Activated T-cell treated with anti-CD3 and anti-CD28 coated beads, Interleukin-2, amount 50 U/mL, for 24 hours (primary cell): ENCODE measurements around the gene NFIB.

Experiments
- DNase-seq: peaks from one replicate; pipeline ENCODE4 v3.0.0-alpha.2; 2020
- H3K27ac Mint-ChIP-seq: 2 replicates; pipeline ENCODE4 v1.8.0; 2020; ENCODE audit warnings: mild to moderate bottlenecking, mixed read lengths
- H3K27me3 Mint-ChIP-seq: 2 replicates; pipeline ENCODE4 v1.8.0; 2020; ENCODE audit warnings: mixed read lengths
- H3K36me3 Mint-ChIP-seq: 2 replicates; pipeline ENCODE4 v1.8.0; 2020; ENCODE audit warnings: low read depth, mixed read lengths
- H3K4me1 Mint-ChIP-seq: 2 replicates; pipeline ENCODE4 v1.8.0; 2020; ENCODE audit warnings: low read depth, mixed read lengths
- H3K4me3 Mint-ChIP-seq: 2 replicates; pipeline ENCODE4 v1.8.0; 2020; ENCODE audit warnings: mild to moderate bottlenecking, moderate library complexity, mixed read lengths
- H3K9me3 Mint-ChIP-seq: 2 replicates; pipeline ENCODE4 v1.8.0; 2020; ENCODE audit warnings: mixed read lengths

The NFIB gene

GRCh38 chr9:14086495-14086894 lies 227.4 kb downstream of the NFIB start:
- Mint-ChIP-seq H3K9me3 (no peaks in the 10 kb centered on the region), H3K27me3 (no peaks in the 10 kb centered on the region), H3K36me3 (no peaks in the 10 kb centered on the region), H3K4me3 (no peak overlapping the region), H3K4me1 (no peaks in the 10 kb centered on the region), H3K27ac (no peak overlapping the region)
- DNase-seq: no peak

- no peak for DNase-seq
- Mint-ChIP-seq H3K27ac (no peak overlapping the region), H3K4me1 (no peaks in the 10 kb centered on the region)
These were observed 228.1 kb downstream of the NFIB start for GRCh38 chr9:14085810-14086209.

GRCh38 chr9:14084867-14085266 lies 229.1 kb downstream of the NFIB start:
- no peaks in the 10 kb centered on the region for H3K27me3 Mint-ChIP-seq
- peaks cover 4% of the 10 kb centered on the region for H3K9me3 Mint-ChIP-seq
- DNase-seq: no peak
- no peak overlapping the region for H3K27ac Mint-ChIP-seq
- no peaks in the 10 kb centered on the region for H3K4me1 Mint-ChIP-seq
- H3K36me3 Mint-ChIP-seq: no peaks in the 10 kb centered on the region
- H3K4me3 Mint-ChIP-seq: no peak overlapping the region

More at GRCh38 chr9:14085810-14086209, 228.1 kb downstream of the NFIB start:
- H3K27me3 Mint-ChIP-seq: no peaks in the 10 kb centered on the region
- peaks cover 2% of the 10 kb centered on the region for H3K9me3 Mint-ChIP-seq
- H3K36me3 Mint-ChIP-seq: no peaks in the 10 kb centered on the region
- no peak overlapping the region for H3K4me3 Mint-ChIP-seq

- Mint-ChIP-seq H3K4me3 (no peak overlapping the region), H3K9me3 (peaks cover 8% of the 10 kb centered on the region), H3K27me3 (no peaks in the 10 kb centered on the region), H3K36me3 (no peaks in the 10 kb centered on the region), H3K4me1 (no peaks in the 10 kb centered on the region), H3K27ac (no peak overlapping the region)
- DNase-seq: no peak
These were observed 230.6 kb downstream of the NFIB start for GRCh38 chr9:14083366-14083765.

- no peaks in the 10 kb centered on the region for H3K36me3 Mint-ChIP-seq
- H3K4me3 Mint-ChIP-seq: no peak overlapping the region
- DNase-seq: no peak
- H3K27me3 Mint-ChIP-seq: no peaks in the 10 kb centered on the region
- no peak overlapping the region for H3K27ac Mint-ChIP-seq
- peaks cover 8% of the 10 kb centered on the region for H3K9me3 Mint-ChIP-seq
- H3K4me1 Mint-ChIP-seq: no peaks in the 10 kb centered on the region
These were observed 231.2 kb downstream of the NFIB start for GRCh38 chr9:14082732-14083131.

GRCh38 chr9:14081745-14082144 lies 232.2 kb downstream of the NFIB start:
- no peaks in the 10 kb centered on the region for H3K4me1 Mint-ChIP-seq
- H3K4me3 Mint-ChIP-seq: no peak overlapping the region
- H3K9me3 Mint-ChIP-seq: peaks cover 9% of the 10 kb centered on the region

GRCh38 chr9:14080959-14081542 lies 232.9 kb downstream of the NFIB start:
- Mint-ChIP-seq H3K4me3 (no peak overlapping the region), H3K36me3 (no peaks in the 10 kb centered on the region), H3K9me3 (peaks cover 14% of the 10 kb centered on the region), H3K27ac (no peak overlapping the region), H3K4me1 (no peaks in the 10 kb centered on the region), H3K27me3 (no peaks in the 10 kb centered on the region)
- DNase-seq: no peak

More at GRCh38 chr9:14081745-14082144, 232.2 kb downstream of the NFIB start:
- Mint-ChIP-seq H3K27me3 (no peaks in the 10 kb centered on the region), H3K27ac (no peak overlapping the region), H3K36me3 (no peaks in the 10 kb centered on the region)
- DNase-seq: no peak

- no peaks in the 10 kb centered on the region for H3K4me1 Mint-ChIP-seq
- H3K4me3 Mint-ChIP-seq: no peak overlapping the region
- no peak overlapping the region for H3K27ac Mint-ChIP-seq
- no peaks in the 10 kb centered on the region for H3K36me3 Mint-ChIP-seq
- peaks cover 14% of the 10 kb centered on the region for H3K9me3 Mint-ChIP-seq
- no peak for DNase-seq
- H3K27me3 Mint-ChIP-seq: no peaks in the 10 kb centered on the region
These were observed 234.5 kb downstream of the NFIB start for GRCh38 chr9:14079440-14079839.

GRCh38 chr9:14077672-14078071 lies 236.3 kb downstream of the NFIB start:
- H3K4me3 Mint-ChIP-seq: no peak overlapping the region
- no peak for DNase-seq
- H3K36me3 Mint-ChIP-seq: no peaks in the 10 kb centered on the region
- H3K4me1 Mint-ChIP-seq: no peaks in the 10 kb centered on the region
- no peak overlapping the region for H3K27ac Mint-ChIP-seq
- no peaks in the 10 kb centered on the region for H3K27me3 Mint-ChIP-seq
- H3K9me3 Mint-ChIP-seq: peaks cover 14% of the 10 kb centered on the region

- Mint-ChIP-seq H3K27me3 (no peaks in the 10 kb centered on the region), H3K9me3 (peaks cover 16% of the 10 kb centered on the region)
- DNase-seq: no peak
These were observed 238.7 kb downstream of the NFIB start for GRCh38 chr9:14075218-14075617.

GRCh38 chr9:14072850-14073249 lies 241.1 kb downstream of the NFIB start:
- no peaks in the 10 kb centered on the region for H3K4me1 Mint-ChIP-seq

More at GRCh38 chr9:14075218-14075617, 238.7 kb downstream of the NFIB start:
- no peak overlapping the region for H3K27ac Mint-ChIP-seq
- H3K4me3 Mint-ChIP-seq: no peak overlapping the region
- H3K36me3 Mint-ChIP-seq: no peaks in the 10 kb centered on the region
- H3K4me1 Mint-ChIP-seq: no peaks in the 10 kb centered on the region

GRCh38 chr9:14071484-14071883 lies 242.5 kb downstream of the NFIB start:
- no peaks in the 10 kb centered on the region for H3K27me3 Mint-ChIP-seq
- H3K27ac Mint-ChIP-seq: no peak overlapping the region

More at GRCh38 chr9:14072850-14073249, 241.1 kb downstream of the NFIB start:
- no peak for DNase-seq
- no peaks in the 10 kb centered on the region for H3K36me3 Mint-ChIP-seq
- H3K4me3 Mint-ChIP-seq: no peak overlapping the region
- peaks cover 12% of the 10 kb centered on the region for H3K9me3 Mint-ChIP-seq
- no peaks in the 10 kb centered on the region for H3K27me3 Mint-ChIP-seq
- H3K27ac Mint-ChIP-seq: no peak overlapping the region

GRCh38 chr9:14068690-14069089 lies 245.3 kb downstream of the NFIB start:
- no peak overlapping the region for H3K4me3 Mint-ChIP-seq
- H3K4me1 Mint-ChIP-seq: no peaks in the 10 kb centered on the region
- H3K9me3 Mint-ChIP-seq: peaks cover 11% of the 10 kb centered on the region

More at GRCh38 chr9:14071484-14071883, 242.5 kb downstream of the NFIB start:
- H3K4me3 Mint-ChIP-seq: no peak overlapping the region
- DNase-seq: no peak
- no peaks in the 10 kb centered on the region for H3K4me1 Mint-ChIP-seq
- H3K36me3 Mint-ChIP-seq: no peaks in the 10 kb centered on the region
- peaks cover 13% of the 10 kb centered on the region for H3K9me3 Mint-ChIP-seq

GRCh38 chr9:14066831-14067230 lies 247.1 kb downstream of the NFIB start:
- DNase-seq: no peak
- Mint-ChIP-seq H3K4me1 (no peaks in the 10 kb centered on the region), H3K36me3 (no peaks in the 10 kb centered on the region), H3K4me3 (no peak overlapping the region), H3K27ac (no peak overlapping the region), H3K27me3 (no peaks in the 10 kb centered on the region), H3K9me3 (peaks cover 7% of the 10 kb centered on the region)

More at GRCh38 chr9:14068690-14069089, 245.3 kb downstream of the NFIB start:
- no peak overlapping the region for H3K27ac Mint-ChIP-seq
- H3K27me3 Mint-ChIP-seq: no peaks in the 10 kb centered on the region
- no peak for DNase-seq
- no peaks in the 10 kb centered on the region for H3K36me3 Mint-ChIP-seq

GRCh38 chr9:14066032-14066431 lies 247.9 kb downstream of the NFIB start:
- H3K9me3 Mint-ChIP-seq: peaks cover 7% of the 10 kb centered on the region

GRCh38 chr9:14064940-14065339 lies 249.0 kb downstream of the NFIB start:
- no peaks in the 10 kb centered on the region for H3K27me3 Mint-ChIP-seq
- H3K4me1 Mint-ChIP-seq: no peaks in the 10 kb centered on the region
- peaks cover 5% of the 10 kb centered on the region for H3K9me3 Mint-ChIP-seq
- no peaks in the 10 kb centered on the region for H3K36me3 Mint-ChIP-seq
- no peak for DNase-seq
- no peak overlapping the region for H3K27ac Mint-ChIP-seq
- H3K4me3 Mint-ChIP-seq: no peak overlapping the region

More at GRCh38 chr9:14066032-14066431, 247.9 kb downstream of the NFIB start:
- H3K4me1 Mint-ChIP-seq: no peaks in the 10 kb centered on the region
- H3K36me3 Mint-ChIP-seq: no peaks in the 10 kb centered on the region
- H3K4me3 Mint-ChIP-seq: no peak overlapping the region
- DNase-seq: no peak
- H3K27me3 Mint-ChIP-seq: no peaks in the 10 kb centered on the region
- no peak overlapping the region for H3K27ac Mint-ChIP-seq
